KMS-11 (cell line): ENCODE measurements around the gene KCNQ2.
A peak's percentile ranks its signal among the peaks of the same experiment; 100 is the strongest.

Experiments used
- H2AFZ ChIP-seq: fragments of 200-600 bp; sonication (generic); 2 replicates; pipeline ENCODE4 v1.6.1; 2016; ENCODE audit warnings: antibody characterized with exemption, mixed run types, low read depth
- H3K27ac ChIP-seq: fragments of 200-600 bp; sonication (generic); 2 replicates; pipeline ENCODE4 v1.6.1; 2016; ENCODE audit warnings: mild to moderate bottlenecking, mixed run types
- H3K27me3 ChIP-seq: fragments of 200-600 bp; sonication (generic); 2 replicates; pipeline ENCODE4 v1.6.1; 2017; ENCODE audit warnings: mild to moderate bottlenecking, low read depth, mixed run types, moderate library complexity; ENCODE audit not compliant: insufficient read depth
- H3K36me3 ChIP-seq: fragments of 200-600 bp; sonication (generic); 2 replicates; pipeline ENCODE4 v1.6.1; 2017; ENCODE audit warnings: mild to moderate bottlenecking, mixed run types; ENCODE audit not compliant: insufficient read depth
- H3K4me1 ChIP-seq: fragments of 200-600 bp; sonication (generic); 2 replicates; pipeline ENCODE4 v1.6.1; 2016; ENCODE audit warnings: mild to moderate bottlenecking, low read depth, mixed run types; ENCODE audit not compliant: poor library complexity, severe bottlenecking
- H3K4me2 ChIP-seq: fragments of 200-600 bp; sonication (generic); 2 replicates; pipeline ENCODE4 v1.7.0; 2016; ENCODE audit warnings: mild to moderate bottlenecking, mixed run types
- H3K4me3 ChIP-seq: fragments of 200-600 bp; sonication (generic); IDR thresholded peaks from 2 replicates; pipeline ENCODE4 v1.6.1; 2017; ENCODE audit warnings: low read depth, low read length, mixed read lengths; ENCODE audit not compliant: insufficient read depth
- H3K79me2 ChIP-seq: fragments of 200-600 bp; sonication (generic); 2 replicates; pipeline ENCODE4 v1.6.1; 2016; ENCODE audit warnings: low read depth, mixed run types; ENCODE audit not compliant: insufficient read depth
- H3K9ac ChIP-seq: fragments of 200-600 bp; sonication (generic); 2 replicates; pipeline ENCODE4 v1.6.1; 2016; ENCODE audit warnings: mild to moderate bottlenecking, mixed run types
- H4K20me1 ChIP-seq: fragments of 200-600 bp; sonication (generic); 2 replicates; pipeline ENCODE4 v1.6.1; 2016; ENCODE audit warnings: mild to moderate bottlenecking, mixed run types; ENCODE audit not compliant: insufficient read depth
- TF ChIP-seq, protein P1 (sequence below): fragments of 200-600 bp; sonication (generic); conservative IDR thresholded peaks from 2 replicates; pipeline ENCODE4 v1.6.1; 2017; ENCODE audit warnings: low read depth, mild to moderate bottlenecking, antibody characterized with exemption, low read length, moderate library complexity, mixed read lengths

Gene KCNQ2

DNA sequence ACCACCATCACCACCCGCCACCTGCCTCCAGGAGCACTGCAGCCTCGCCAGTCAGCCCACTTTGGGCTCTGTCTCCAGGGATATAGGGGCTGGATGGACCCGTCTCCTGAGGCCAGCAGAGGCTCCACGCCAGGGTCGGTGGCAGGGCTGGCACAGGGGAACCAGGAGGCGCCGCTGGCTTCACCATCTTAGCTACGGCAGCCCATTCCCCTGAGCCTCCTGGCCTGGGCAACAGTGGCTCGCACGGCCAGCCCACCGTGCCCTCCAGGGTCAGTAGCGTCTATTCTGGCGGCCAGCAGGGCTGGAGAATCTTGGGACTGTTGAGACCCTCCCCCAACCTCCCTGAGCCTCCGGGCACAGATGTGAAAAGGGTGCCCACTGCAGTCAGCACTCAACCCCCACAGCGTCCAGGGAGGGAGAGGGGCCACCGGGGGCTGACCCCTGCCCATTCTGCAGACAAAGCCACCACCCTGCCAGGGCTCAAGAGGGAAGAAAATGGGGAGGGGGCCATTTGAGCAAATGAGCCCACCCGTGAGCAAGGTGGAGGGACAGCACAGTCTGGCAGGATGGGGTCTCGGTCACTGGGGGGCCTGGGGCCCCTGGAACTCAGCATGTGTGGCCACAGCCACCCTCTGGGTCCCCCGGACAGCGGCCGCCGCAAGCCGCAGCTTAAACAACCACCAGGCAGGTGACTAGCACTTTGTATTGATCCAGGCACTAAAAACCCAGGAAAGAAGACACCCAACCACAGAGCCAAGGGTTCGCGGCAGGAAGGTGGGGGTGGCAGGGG, 28.7 kb downstream of the KCNQ2 start:
- Histone ChIP-seq H2AFZ (no peak overlapping the region), H3K79me2 (no peaks in the 10 kb centered on the region), H3K36me3 (no peaks in the 10 kb centered on the region), H3K9ac (no peak overlapping the region), H3K4me2 (no peak overlapping the region), H3K27ac (no peak overlapping the region), H3K27me3 (peaks cover 72% of the 10 kb centered on the region), H3K4me3 (no peak overlapping the region), H3K4me1 (no peaks in the 10 kb centered on the region), H4K20me1 (no peaks in the 10 kb centered on the region)
- TF ChIP-seq, protein P1, sequence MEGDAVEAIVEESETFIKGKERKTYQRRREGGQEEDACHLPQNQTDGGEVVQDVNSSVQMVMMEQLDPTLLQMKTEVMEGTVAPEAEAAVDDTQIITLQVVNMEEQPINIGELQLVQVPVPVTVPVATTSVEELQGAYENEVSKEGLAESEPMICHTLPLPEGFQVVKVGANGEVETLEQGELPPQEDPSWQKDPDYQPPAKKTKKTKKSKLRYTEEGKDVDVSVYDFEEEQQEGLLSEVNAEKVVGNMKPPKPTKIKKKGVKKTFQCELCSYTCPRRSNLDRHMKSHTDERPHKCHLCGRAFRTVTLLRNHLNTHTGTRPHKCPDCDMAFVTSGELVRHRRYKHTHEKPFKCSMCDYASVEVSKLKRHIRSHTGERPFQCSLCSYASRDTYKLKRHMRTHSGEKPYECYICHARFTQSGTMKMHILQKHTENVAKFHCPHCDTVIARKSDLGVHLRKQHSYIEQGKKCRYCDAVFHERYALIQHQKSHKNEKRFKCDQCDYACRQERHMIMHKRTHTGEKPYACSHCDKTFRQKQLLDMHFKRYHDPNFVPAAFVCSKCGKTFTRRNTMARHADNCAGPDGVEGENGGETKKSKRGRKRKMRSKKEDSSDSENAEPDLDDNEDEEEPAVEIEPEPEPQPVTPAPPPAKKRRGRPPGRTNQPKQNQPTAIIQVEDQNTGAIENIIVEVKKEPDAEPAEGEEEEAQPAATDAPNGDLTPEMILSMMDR: no peak

DNA sequence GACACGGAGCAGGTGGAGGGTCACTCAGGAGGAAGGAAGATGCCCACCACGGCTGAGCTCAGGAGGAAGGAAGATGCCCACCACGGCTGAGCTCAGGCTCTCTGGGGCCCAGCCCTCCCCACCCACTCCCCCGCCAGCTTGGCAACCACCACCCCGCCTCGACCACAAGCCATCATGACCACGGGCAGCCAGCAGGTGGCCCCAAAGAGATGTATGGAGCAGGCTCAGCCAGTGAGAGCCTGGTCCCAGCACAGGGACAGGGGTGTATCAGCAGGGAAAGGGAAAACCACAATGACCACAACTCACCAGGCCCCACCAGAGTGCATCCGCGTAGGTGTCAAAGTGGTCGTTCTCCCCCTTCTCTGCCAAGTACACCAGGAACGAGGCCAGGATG, 30.4 kb downstream of the KCNQ2 start:
- Histone ChIP-seq H4K20me1 (no peaks in the 10 kb centered on the region), H3K27ac (no peak overlapping the region), H2AFZ (no peak overlapping the region), H3K36me3 (no peaks in the 10 kb centered on the region), H3K27me3 (peaks cover 71% of the 10 kb centered on the region), H3K4me1 (no peaks in the 10 kb centered on the region), H3K79me2 (no peaks in the 10 kb centered on the region), H3K9ac (no peak overlapping the region), H3K4me2 (no peak overlapping the region), H3K4me3 (no peak overlapping the region)
- TF ChIP-seq, protein P1: peak; percentile 47

DNA sequence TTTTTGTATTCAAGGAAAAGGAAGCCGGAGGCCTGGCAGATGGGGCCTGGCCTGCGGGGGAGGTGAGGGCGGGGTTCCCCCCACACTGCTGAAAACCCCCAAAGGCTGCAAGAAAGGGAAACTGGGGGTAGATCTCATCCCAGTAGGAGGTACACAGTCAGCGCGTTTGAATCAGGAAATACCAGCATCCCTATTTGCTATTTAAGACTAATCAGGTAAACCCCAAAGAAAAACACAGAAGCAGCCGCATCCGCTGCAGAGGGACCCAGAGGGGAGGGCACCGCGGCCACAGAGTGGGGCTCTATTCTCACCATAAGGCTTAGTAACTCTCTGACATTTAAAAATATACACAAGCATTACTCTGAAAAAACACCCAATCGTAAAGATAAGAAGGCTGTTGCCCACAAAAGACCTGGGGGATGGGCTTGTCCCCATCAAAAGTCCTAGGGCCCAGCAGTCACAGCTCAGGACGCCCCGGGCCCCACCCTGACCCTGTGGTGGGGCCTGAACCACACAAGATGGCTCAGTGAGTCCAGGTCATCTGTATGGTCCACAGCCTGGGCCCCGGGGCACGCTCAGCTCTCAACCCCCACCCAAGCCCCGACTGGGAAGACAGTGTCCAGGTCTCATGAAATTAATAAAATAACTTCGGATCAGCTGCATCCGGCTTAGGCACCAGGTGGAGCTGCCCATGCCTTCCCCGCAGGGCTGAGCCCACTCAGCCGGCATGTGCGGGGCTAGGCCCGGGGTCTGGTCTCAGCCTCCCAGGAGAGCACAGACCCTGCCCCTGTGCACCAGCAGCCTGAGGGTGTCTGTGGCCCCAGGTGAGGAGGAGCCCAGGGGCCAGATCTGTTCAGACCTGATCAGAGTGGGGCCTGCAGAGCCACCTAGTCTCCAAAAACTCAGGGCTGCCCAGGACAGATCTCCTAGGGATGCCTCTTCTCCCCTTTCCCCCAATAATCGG, 31.0 kb downstream of the KCNQ2 start:
- Histone ChIP-seq H3K27ac (no peak overlapping the region), H3K4me1 (no peaks in the 10 kb centered on the region), H3K4me3 (no peak overlapping the region), H2AFZ (no peak overlapping the region), H3K79me2 (no peaks in the 10 kb centered on the region), H4K20me1 (no peaks in the 10 kb centered on the region), H3K9ac (no peak overlapping the region), H3K4me2 (no peak overlapping the region), H3K36me3 (no peaks in the 10 kb centered on the region), H3K27me3 (peaks cover 71% of the 10 kb centered on the region)
- TF ChIP-seq, protein P1: no peak

DNA sequence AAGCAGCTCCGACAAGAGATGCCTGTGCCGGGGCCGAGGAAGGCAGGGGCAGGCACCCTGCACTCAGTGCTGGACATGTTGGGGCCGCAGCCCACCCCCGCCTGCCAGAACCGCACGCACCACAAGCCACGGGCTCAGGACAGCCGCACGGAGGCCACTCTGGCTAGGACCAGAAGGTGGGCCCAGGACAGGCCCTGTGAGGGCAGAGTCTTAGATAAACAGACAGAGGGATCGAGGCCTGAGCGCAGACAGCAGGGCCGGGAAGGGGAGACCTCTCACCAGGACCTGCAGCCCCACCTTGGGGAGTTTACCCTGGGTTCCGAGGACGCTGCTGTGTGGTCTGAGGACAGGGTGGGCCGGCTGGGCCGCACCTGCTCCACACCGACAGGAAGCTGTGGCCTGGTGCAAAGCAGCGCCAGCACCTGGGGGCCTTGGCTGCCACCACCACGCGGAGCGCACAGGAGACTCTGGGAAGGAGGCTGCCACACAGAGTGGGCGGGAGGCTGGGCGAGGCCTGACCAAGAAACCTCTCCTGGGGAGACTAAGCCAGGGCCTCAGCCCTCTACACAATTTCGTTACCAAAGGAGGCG, 32.0 kb downstream of the KCNQ2 start:
- Histone ChIP-seq H4K20me1 (no peaks in the 10 kb centered on the region), H3K4me2 (no peak overlapping the region), H3K9ac (no peak overlapping the region), H3K4me1 (no peaks in the 10 kb centered on the region), H3K4me3 (no peak overlapping the region), H3K27me3 (peaks cover 80% of the 10 kb centered on the region), H3K79me2 (no peaks in the 10 kb centered on the region), H2AFZ (no peak overlapping the region), H3K36me3 (no peaks in the 10 kb centered on the region), H3K27ac (no peak overlapping the region)
- TF ChIP-seq, protein P1: no peak
